ENCODE measurements around the gene XKR8.

The XKR8 gene

GRCh38 chr1:27956761-27957160 is 3.0 kb upstream of the XKR8 start:
- no peak for DNase-seq (ENCODE audit: low read depth)

- no peak for DNase-seq (ENCODE audit: low read depth)
Observed at GRCh38 chr1:27957655-27958054, 2.1 kb upstream of the XKR8 start.

- no peak for DNase-seq (ENCODE audit: low read depth)
Observed at GRCh38 chr1:27958513-27958912, 1.3 kb upstream of the XKR8 start.

- no peak for DNase-seq (ENCODE audit: low read depth)
Observed at GRCh38 chr1:27960762-27961645, 1.2 kb downstream of the XKR8 start.

GRCh38 chr1:27961646-27962221 is 2.0 kb downstream of the XKR8 start:
- DNase-seq (ENCODE audit: low read depth) = no peak

- no peak for DNase-seq (ENCODE audit: low read depth)
Observed at GRCh38 chr1:27963393-27963792, 3.6 kb downstream of the XKR8 start.

- no peak for DNase-seq (ENCODE audit: low read depth)
Observed at GRCh38 chr1:27966402-27967105, 6.8 kb downstream of the XKR8 start.

- no peak for DNase-seq (ENCODE audit: low read depth)
Observed at GRCh38 chr1:27967106-27967883, 7.5 kb downstream of the XKR8 start.

- DNase-seq (ENCODE audit: low read depth) = no peak
Observed at GRCh38 chr1:27967884-27968466, 8.2 kb downstream of the XKR8 start.

- DNase-seq (ENCODE audit: low read depth) = no peak
Observed at GRCh38 chr1:27968692-27969091, 8.9 kb downstream of the XKR8 start.

- no peak for DNase-seq (ENCODE audit: low read depth)
Observed at GRCh38 chr1:27970401-27970800, 10.6 kb downstream of the XKR8 start.

- no peak for DNase-seq (ENCODE audit: low read depth)
Observed at GRCh38 chr1:27971674-27972073, 11.9 kb downstream of the XKR8 start.

- DNase-seq (ENCODE audit: low read depth) = no peak
Observed at GRCh38 chr1:27972141-27972540, 12.4 kb downstream of the XKR8 start.

- no peak for DNase-seq (ENCODE audit: low read depth)
Observed at GRCh38 chr1:27973771-27974416, 14.1 kb downstream of the XKR8 start.

GRCh38 chr1:27974417-27974781 is 14.6 kb downstream of the XKR8 start:
- no peak for DNase-seq (ENCODE audit: low read depth)

GRCh38 chr1:27979151-27979858 is 19.5 kb downstream of the XKR8 start:
- no peak for DNase-seq (ENCODE audit: low read depth)

- no peak for DNase-seq (ENCODE audit: low read depth)
Observed at GRCh38 chr1:27979859-27980201, 20.1 kb downstream of the XKR8 start.

GRCh38 chr1:27980216-27980845 is 20.6 kb downstream of the XKR8 start:
- DNase-seq (ENCODE audit: low read depth) = no peak

- DNase-seq (ENCODE audit: low read depth) = no peak
Observed at GRCh38 chr1:27981145-27981544, 21.4 kb downstream of the XKR8 start.

- DNase-seq (ENCODE audit: low read depth) = no peak
Observed at GRCh38 chr1:27990920-27991537, 31.3 kb downstream of the XKR8 start.
